DND-41 (cell line): ENCODE measurements around the gene ACER3.

Experiments used
- ATAC-seq: fragments of 200-7000 bp; cut with Tn5 transposase; 3 replicates; pipeline ENCODE4 v1.9.1; 2021; ENCODE audit warnings: low read depth; ENCODE audit not compliant: insufficient read depth
- DNase-seq: peaks from one replicate; pipeline ENCODE4 v3.0.0-alpha.2; 2020
- H2AFZ ChIP-seq: 2 replicates; pipeline ENCODE4 v1.6.0; 2012; ENCODE audit warnings: low read depth, low read length
- H3K27ac ChIP-seq: 2 replicates; pipeline ENCODE4 v1.5.1; 2012; ENCODE audit warnings: low read length, inconsistent platforms
- H3K27me3 ChIP-seq: fragments of 200-600 bp; sonication (generic); 2 replicates; pipeline ENCODE4 v1.6.0; 2012; ENCODE audit warnings: low read length, mild to moderate bottlenecking, inconsistent platforms; ENCODE audit not compliant: insufficient read depth, poor library complexity
- H3K36me3 ChIP-seq: 2 replicates; pipeline ENCODE4 v1.5.1; 2012; ENCODE audit warnings: low read length, inconsistent platforms; ENCODE audit not compliant: insufficient read depth
- H3K4me1 ChIP-seq: 2 replicates; pipeline ENCODE4 v1.5.1; 2012; ENCODE audit warnings: mild to moderate bottlenecking, low read length; ENCODE audit not compliant: insufficient read depth
- H3K4me2 ChIP-seq: 2 replicates; pipeline ENCODE4 v1.6.0; 2012; ENCODE audit warnings: mild to moderate bottlenecking, moderate library complexity, low read length, inconsistent platforms; ENCODE audit not compliant: insufficient read depth
- H3K4me3 ChIP-seq, 2 experiments: fragments of 200-600 bp in 1 of 2; shearing (Covaris generic) in 1 of 2; 2 replicates each; pipeline ENCODE4 v1.5.1; 2012 to 2016; ENCODE audit warnings: inconsistent platforms in 2 of 2, low read length in 2 of 2, mild to moderate bottlenecking in 2 of 2, low read depth in 1 of 2, moderate library complexity in 1 of 2
- H3K79me2 ChIP-seq: 2 replicates; pipeline ENCODE4 v1.6.0; 2012; ENCODE audit warnings: low read length, inconsistent platforms; ENCODE audit not compliant: insufficient read depth
- H3K9ac ChIP-seq: 2 replicates; pipeline ENCODE4 v1.6.0; 2012; ENCODE audit warnings: low read depth, mild to moderate bottlenecking, inconsistent platforms, low read length, moderate library complexity
- H3K9me3 ChIP-seq: 2 replicates; pipeline ENCODE4 v1.5.1; 2012; ENCODE audit warnings: low read length, moderate library complexity, mild to moderate bottlenecking, inconsistent platforms; ENCODE audit not compliant: insufficient read depth, severe bottlenecking
- H4K20me1 ChIP-seq: 2 replicates; pipeline ENCODE4 v1.6.0; 2012; ENCODE audit warnings: low read length; ENCODE audit not compliant: insufficient read depth
- CTCF ChIP-seq: IDR thresholded peaks from 2 replicates; pipeline ENCODE4 v1.5.1; 2012; ENCODE audit warnings: borderline replicate concordance, low read length, moderate library complexity, mild to moderate bottlenecking; ENCODE audit not compliant: poor library complexity, severe bottlenecking; ENCODE audit errors: extremely low read depth
- EZH2 ChIP-seq: IDR thresholded peaks from 3 replicates; pipeline ENCODE4 v1.6.1; 2012; ENCODE audit warnings: borderline replicate concordance, low read depth, mild to moderate bottlenecking, moderate library complexity, low read length, inconsistent platforms; ENCODE audit not compliant: severe bottlenecking

Gene ACER3

GRCh38 chr11:77051511-77051910 is 190.8 kb downstream of the ACER3 start:
- Histone ChIP-seq H3K79me2 (no peaks in the 10 kb centered on the region), H3K9ac (no peak overlapping the region), H3K4me3 (no peak overlapping the region), H3K36me3 (no peaks in the 10 kb centered on the region), H2AFZ (no peak overlapping the region), H3K27me3 (no peaks in the 10 kb centered on the region), H3K4me2 (no peak overlapping the region), H3K27ac (no peak overlapping the region), H4K20me1 (no peaks in the 10 kb centered on the region), H3K4me1 (peaks cover 6% of the 10 kb centered on the region), H3K9me3 (peaks cover 8% of the 10 kb centered on the region)
- ATAC-seq = no peak
- no peak for DNase-seq
- TF ChIP-seq EZH2 (no peak), CTCF (no peak)

DNA sequence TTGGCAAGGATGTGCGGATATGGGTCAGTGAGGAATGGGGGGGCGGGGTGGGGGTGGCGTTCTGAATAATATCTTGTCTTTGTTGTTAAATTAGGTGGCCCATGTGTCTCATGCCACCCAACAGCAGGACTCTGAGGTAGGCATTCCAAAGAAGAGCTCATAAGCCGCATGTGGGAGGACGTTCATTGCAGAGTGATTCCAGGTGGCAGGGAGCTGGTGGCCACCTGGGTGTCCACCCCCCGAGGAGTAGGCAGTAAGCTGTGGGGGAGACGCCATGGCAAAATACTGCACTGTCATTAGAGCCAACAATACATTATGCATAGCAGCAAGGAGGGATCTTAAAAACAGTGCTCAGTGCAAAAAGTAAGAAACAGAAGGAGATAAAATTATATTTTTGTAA is 191.8 kb downstream of the ACER3 start:
- H3K79me2 ChIP-seq = no peaks in the 10 kb centered on the region
- peaks cover 15% of the 10 kb centered on the region for H3K9me3 ChIP-seq

DNA sequence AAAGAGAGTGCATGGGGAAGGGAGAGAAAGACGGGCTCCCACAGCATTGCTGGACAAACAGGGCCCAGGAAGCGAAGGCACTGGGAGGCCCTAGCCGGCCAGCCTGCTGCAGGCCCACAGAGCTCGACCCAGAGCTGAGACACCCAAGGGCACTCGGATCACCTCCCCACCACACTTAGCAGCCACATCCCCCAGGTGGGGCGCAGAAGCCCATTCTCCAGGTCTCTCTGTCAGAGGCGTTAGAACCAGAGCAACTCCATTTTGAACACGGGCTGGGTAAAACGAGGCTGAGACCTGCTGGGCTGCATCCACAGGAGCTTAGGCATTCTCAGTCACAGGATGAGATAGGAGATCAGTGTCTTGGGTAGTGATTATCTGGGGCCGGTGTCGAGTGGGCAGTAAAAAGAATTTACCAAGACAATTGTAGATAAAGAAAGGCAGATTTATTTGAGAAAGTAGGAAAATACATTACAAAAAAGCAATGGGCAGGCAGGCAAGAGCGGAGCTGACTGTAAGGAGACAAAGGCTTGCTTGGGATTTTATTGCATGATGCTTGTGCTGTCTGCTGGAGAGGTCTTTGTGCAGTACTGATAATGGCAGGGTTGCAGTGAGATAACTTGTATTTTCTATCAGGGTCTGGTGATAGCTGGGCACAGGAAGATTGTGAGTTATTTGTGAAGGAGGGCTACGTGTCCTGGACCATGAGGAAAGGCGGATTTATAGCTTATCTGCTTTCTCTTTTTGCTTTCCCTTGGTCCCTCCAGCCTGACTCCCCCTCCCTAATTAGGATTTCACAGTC is 192.7 kb downstream of the ACER3 start:
- H3K79me2 ChIP-seq = no peaks in the 10 kb centered on the region
- no peaks in the 10 kb centered on the region for H4K20me1 ChIP-seq
- no peak overlapping the region for H3K27ac ChIP-seq
- no peak overlapping the region for H3K9ac ChIP-seq
- DNase-seq = no peak
- H3K4me2 ChIP-seq = no peak overlapping the region
- TF ChIP-seq CTCF = no peak
- TF ChIP-seq EZH2 = no peak
- H3K4me1 ChIP-seq = no peaks in the 10 kb centered on the region
- no peak for ATAC-seq
- no peak overlapping the region for H2AFZ ChIP-seq
- no peaks in the 10 kb centered on the region for H3K36me3 ChIP-seq
- H3K4me3 ChIP-seq = no peak overlapping the region
- no peaks in the 10 kb centered on the region for H3K27me3 ChIP-seq
- H3K9me3 ChIP-seq = peaks cover 15% of the 10 kb centered on the region

More for the DNA sequence above, 191.8 kb downstream of the ACER3 start:
- TF ChIP-seq EZH2 (no peak), CTCF (no peak)
- H3K36me3 ChIP-seq = no peaks in the 10 kb centered on the region
- no peak for ATAC-seq
- H2AFZ ChIP-seq = no peak overlapping the region
- no peaks in the 10 kb centered on the region for H4K20me1 ChIP-seq
- no peaks in the 10 kb centered on the region for H3K4me1 ChIP-seq
- DNase-seq = no peak
- H3K9ac ChIP-seq = no peak overlapping the region
- no peak overlapping the region for H3K4me2 ChIP-seq
- no peak overlapping the region for H3K27ac ChIP-seq
- H3K27me3 ChIP-seq = no peaks in the 10 kb centered on the region
- no peak overlapping the region for H3K4me3 ChIP-seq
